Left renal pelvis (tissue), 4 donors: ENCODE measurements around the gene CNNM2. TPM values are rescaled to one million over a fixed set of nuclear protein-coding genes. Genes with fewer than 3 reads are reported as not detected.
A peak's percentile ranks its signal among the peaks of the same experiment; 100 is the strongest.

Experiments
- DNase-seq, 4 donors: peaks; one replicate each; pipeline ENCODE4 v3.0.0-alpha.2; 2013; ENCODE audit warnings: low read depth in 4 of 4, low spot score in 3 of 4
- polyA plus RNA-seq, 4 donors: library from polyadenylated mRNA; unstranded; fragments of 120-200 nt; gene quantifications; one replicate each; pipeline ENCODE4 v1.2.1, GENCODE V29; 2013; ENCODE audit not compliant: insufficient read length in 4 of 4

The CNNM2 gene
- polyA plus RNA-seq: 1 to 10 TPM; 5.4 to 9.9 (median 9.6) TPM

DNA sequence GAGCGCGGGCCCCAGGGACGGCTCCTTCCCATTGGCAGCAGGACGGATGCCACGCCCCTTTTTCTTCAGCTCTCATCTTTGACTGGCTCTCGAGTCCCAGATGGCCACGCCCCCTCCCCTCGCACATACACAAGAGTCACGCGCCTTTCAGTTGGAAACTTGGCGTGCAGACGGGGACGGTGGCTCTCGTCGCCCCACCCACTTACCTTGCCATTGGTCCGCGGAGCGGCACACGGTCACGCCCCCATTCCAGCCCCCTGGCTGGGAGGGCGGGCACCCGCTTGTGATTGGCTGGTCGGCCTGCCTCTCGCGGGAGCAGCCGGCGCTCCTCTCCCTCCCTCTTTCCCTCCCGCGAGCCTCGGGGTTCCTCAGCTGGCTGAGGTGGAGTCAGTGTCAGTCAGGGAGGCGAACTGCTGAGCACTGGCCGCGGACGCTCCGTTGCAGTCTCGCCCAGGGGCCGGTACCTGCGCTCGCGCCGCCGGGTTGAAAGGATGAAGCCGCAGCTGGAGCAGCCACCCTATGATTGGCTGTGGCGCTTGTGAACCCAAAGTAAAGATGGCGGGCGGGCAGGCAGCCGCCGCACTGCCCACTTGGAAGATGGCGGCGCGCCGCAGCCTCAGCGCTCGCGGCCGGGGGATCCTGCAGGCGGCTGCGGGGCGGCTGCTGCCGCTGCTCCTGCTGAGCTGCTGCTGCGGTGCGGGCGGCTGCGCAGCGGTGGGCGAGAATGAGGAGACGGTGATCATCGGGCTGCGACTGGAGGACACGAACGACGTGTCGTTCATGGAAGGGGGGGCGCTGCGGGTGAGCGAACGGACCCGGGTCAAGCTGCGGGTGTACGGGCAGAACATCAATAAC, at the start of gene CNNM2:
CNNM2 (plus strand) TSS at position 333 of the 855 bp plus-strand sequence; CDS start at position 520, 187 bp downstream.
- peak; percentile 98 to 99 (median 99) for DNase-seq

DNA sequence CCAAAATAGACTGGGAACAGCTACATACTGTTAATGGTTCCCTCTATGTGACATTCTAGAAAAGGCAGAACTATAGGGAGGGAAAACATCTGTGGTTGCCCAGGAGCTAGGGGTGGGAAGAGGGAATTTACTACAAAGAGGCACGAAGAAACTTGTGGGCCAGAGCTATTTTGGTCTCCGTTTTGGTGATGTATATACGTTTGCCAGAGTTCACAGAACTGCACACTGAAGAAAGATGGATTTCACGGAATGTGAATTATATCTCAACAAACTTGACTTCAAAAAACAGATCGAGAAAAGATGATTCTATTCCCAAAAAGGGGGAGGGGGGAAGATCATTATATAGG, 49.2 kb upstream of the CNNM2 start:
- DNase-seq: no peak

DNA sequence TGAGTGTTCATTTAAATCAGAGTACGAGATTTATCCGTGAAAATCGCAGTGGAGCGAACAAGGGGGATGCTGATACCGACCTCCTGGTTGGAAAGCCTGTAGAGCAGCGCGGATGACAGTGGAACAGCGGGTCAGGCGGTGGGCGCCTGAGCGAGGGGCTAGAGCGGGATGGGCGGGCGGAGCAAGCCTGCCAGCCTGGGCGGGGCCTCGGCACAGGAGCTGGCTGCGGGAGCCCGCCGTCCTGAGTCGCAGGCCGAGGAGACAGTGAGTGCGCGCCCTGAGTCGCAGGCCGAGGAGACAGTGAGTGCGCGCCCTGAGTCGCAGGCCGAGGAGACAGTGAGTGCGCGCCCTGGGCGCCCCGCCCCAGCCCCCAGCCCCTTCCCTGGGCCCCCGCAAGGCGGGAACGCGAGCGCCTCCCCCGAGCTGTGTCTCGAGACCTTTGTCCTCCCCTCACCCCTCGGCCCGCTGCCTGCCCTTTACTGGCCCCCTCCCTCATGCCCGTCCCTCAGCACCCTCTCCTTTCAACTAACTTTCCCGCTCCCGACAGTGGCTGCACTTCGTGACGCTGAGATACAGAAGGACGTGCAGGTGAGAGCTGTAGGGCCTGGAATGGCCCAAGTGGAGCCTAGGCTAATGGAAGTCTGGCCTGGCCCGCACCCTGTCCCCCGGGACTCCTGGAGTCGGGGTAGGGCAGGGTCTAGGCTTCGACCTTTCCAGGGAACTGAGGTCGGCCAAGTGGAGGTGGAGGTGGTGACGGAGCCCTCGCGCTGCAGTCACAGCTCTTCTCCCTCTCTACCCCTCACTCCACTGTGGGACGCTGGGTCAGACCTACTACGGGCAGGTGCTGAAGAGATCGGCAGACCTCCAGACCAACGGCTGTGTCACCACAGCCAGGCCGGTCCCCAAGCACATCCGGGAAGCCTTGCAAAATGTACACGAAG, 48.6 kb upstream of the CNNM2 start, which contains the start of gene AS3MT:
AS3MT (plus strand) TSS at position 213 of the 941 bp plus-strand sequence; CDS start at position 336, 123 bp downstream.
- DNase-seq: no peak

DNA sequence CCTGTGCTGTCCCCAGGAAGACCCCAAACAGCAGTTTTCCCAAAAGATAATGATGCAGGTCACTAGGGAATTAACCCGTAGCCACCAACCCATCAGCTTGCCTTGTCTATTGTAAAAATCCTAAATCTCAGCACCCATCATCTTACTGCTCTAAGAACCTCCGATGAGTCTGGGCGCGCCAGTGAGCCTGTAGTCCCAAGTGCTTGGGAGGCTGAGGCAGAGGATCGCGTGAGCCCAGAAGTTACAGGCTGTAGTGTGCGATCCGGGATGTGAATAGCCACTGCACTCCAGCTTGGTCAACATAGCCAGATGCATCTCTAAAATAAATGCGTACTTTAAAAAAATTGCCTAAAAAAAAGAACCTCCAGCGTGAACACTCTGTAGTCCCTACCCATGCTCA, 47.9 kb upstream of the CNNM2 start:
- no peak for DNase-seq

DNA sequence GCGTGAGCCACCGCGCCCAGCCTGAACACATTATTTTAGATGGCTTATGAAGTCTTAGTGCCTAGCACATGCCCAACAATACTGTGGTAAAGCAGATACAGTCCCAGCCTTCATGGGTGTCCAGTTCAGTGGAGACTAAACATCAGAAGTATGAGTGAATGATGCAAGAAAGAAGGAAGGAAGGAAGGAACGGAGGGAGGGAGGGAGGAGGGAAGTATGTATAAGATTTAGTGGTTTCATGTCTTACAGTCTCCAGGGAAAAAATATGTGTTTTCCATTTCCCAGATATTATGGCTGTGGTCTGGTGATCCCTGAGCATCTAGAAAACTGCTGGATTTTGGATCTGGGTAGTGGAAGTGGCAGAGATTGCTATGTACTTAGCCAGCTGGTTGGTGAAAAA, 45.9 kb upstream of the CNNM2 start:
- DNase-seq: no peak

DNA sequence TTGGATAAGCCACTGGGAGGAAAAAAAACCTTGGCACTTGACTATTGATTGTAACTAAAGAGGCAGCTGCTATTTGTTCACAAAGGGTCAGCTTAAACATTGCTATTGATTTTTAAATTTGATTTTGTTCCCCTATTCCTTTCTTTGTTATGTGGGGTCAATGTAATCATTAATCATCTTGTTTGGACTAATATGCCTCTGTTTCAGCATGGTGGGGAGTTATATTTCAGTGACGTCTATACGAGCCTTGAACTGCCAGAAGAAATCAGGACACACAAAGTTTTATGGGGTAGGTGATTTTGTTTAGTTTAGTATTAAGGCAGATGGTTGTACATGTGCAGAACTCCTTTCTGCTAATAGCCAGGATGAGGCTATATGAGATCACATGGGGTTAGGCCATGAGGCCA, 41.3 kb upstream of the CNNM2 start:
- no peak for DNase-seq

DNA sequence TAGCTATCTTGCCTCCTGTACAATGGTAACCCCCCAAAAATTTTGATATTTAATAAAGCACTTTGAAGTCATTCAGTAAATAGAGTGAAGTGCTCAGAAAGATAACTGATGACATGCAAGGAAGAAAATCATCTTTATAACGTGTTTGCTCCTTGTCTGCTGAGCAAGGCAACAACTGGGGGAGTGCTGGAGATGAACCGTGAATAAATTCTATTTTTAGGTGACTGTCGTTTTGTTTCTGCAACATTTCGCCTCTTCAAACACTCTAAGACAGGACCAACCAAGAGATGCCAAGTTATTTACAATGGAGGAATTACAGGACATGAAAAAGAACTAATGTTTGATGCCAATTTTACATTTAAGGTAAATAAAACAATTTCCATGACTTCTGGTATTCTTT, 39.5 kb upstream of the CNNM2 start:
- DNase-seq: no peak

DNA sequence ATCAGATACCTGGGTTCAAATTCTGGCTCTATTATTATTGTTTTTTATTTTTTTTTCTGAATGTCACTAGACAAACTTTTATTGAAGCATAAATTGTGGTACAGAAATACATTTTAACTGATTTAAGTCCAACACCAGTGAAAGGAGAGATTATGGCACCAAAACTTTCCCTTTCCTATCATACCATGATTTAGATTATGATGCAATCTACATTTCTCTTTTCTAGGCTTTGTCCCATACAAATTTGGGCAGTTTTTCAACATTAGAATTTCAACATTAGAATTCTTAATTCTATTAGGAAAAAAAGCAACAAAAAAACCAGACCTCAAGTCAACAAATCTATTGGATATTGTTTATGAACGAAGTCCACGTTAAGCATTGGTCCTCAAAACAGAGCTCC, 37.8 kb upstream of the CNNM2 start:
- DNase-seq: no peak

DNA sequence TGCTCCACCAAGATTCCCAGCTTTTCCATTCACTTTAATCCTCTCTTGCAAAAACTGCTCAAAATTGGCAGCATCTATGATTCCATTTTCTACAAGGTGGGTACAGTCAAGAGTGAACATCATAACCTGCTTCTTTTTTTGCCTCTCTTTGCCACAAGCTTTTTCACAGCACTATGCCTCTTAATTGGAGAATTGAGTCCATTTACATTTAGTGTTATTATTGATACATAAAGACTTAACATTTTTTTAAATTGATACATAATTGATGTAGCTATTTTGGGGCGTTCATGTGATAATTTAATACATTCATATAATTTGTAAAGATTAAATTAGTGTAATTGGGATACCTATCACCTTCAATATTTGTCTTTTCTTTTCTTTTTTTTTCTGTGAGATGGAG, 30.0 kb upstream of the CNNM2 start:
- no peak for DNase-seq

DNA sequence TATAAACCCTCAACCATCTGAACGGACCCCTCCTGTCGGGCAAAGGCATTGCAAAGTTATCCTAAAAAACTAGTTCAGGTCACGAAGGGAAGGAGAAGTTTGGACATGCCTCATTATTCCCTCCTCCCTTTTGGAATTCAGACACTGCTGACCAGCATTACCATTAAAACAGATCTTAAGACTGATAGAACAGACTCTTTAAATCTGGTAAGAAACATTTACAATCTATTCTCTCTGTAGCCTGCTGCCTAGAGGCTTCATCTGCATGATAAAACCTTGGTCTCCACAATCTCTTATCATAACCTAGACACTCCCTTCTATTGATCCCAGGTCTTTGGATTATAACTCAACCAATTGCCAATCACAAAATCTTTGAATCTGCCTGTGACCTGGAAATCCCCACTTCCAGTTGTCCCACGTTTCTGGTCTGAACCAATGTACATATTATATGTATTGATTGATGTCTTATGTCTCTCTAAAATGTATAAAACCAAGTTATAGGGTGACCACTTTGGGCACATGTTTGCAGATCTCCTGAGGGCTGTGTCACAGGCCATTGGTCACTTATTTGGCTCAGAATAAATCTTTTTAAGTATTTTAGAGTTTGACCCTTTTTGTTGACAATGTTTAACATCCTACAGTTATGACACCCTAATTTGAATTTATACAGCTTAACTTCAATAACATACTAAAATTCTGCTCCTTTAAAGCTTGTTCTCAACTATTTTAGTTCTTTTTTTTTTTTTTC, 23.5 kb upstream of the CNNM2 start:
- no peak for DNase-seq

DNA sequence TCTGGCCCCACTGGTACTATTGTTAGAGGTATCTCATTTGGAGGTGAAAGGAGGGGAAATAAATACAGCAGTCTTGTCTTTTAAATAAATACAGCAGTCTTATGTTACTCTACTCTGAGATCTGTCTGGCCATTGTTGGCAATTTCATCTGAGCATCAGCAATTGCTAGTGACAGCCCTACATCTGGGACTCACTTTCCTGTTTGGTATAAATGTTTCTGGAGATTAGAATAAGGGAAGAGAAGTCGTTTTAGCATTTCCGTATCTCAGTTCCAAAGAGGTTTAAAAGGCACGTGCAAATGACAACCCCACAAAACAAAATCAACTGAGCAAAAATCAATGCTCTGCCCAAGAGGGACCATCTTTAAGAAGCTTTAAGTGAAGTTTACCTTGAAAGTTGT, 18.1 kb upstream of the CNNM2 start:
- no peak for DNase-seq

DNA sequence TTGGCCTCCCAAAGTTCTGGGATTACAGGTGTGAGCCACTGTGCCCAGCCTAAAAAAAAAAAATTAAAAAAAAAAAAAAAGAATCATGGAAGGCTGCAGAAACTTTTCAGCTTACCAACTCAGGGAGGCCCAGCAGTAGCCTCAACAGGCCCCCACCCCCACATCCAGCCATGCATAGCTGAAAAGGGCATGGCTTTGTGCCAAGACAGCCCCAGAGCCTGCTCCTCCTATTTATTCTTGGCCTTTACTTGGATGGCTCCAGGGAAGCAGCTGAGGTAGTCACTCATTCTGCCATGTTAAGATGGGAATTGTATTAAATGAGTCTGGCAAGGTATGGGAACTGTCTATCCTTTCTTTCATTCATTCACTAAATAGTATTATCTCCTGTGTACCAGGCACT, 13.7 kb upstream of the CNNM2 start:
- DNase-seq: no peak

DNA sequence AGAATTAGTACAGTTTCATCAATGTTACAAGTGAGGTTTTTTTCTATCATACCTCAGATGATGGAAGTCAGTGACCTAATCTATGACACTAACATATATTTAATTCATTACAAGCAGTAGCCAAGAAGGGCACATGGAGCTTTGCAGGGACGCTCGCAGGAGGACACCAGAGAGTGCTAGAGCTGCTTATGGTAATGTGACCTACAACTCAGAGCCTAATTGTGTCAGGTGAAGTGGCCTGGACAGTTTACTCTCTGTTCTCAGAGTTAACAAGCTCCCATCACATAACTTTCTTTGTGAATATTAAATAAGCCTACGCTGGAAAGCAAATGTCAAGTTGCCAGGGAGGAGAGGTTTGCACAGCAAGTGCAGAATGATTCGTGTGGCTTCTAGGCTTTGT, 11.6 kb upstream of the CNNM2 start:
- DNase-seq: no peak

DNA sequence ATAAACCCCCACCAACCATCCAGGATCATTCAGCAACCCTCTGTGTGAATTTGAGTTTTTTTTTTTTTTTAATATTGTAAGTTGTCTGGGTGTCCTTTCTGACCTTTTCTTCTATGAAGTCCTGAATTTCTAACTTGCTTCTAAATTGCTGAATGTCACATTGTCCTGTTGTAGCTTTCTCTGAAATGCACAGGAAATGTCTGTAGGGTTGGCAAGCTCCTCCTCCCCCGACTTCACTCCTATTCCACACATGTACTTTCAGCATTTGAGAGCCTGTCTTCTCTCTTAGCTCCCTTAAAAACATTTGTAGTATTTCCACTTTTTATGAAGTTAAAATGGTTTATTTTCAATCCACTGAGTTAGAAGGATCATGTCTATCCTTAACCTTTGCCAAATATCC, 3.3 kb upstream of the CNNM2 start:
- DNase-seq: no peak

DNA sequence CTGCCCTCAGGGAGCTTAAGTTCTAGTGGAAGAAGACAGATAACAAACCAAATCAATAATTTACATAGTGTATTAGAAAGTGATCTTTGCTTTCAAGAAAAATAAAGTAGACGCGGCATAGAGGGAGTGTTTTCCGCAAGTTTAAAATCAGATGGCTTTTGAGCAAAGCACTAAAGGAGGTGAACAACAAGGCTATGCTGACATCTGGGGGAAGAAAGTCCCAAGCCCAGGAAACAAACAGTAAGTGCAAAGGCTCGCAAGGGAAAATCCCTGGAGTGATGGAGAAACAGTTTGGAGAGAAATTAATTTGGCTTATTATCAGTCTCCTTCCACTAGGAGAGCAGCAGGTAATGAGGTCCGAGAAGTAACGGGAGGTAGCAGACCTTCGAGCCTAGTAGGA, 1.9 kb upstream of the CNNM2 start:
- DNase-seq: no peak

DNA sequence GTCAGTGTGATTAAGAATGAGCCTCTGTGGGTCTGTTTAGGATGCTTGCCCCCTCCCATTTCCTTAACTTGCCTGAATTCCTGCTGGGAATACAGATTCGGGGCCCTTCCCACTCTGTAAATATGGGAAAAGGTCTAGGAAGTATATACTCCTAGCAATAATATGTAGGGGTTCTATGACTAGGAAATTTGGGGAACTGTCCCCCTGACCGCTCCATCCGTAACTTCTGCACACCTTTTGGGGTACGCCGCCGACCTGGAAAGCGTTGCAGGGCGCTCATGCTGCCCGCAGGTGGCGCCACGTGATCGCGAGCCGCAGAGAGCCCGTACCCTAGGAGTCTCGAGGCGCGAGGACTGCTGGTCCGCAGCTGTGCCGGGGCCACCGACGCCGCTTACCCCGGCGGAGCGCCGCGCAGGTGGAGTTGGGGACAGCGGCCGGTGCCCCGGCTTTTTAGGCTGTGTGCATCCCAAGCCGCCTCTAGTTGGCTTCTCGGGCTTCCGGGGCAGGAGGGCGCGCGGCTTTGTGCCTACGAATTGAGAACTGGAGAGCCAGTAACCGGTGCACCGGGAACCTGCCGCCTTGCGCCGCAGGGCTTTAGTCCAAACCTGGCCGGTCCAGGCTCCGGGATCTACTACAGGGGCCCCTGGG, 656 bp upstream of the CNNM2 start:
- DNase-seq: peak in 2 of 4 donors; percentile 51 to 56

DNA sequence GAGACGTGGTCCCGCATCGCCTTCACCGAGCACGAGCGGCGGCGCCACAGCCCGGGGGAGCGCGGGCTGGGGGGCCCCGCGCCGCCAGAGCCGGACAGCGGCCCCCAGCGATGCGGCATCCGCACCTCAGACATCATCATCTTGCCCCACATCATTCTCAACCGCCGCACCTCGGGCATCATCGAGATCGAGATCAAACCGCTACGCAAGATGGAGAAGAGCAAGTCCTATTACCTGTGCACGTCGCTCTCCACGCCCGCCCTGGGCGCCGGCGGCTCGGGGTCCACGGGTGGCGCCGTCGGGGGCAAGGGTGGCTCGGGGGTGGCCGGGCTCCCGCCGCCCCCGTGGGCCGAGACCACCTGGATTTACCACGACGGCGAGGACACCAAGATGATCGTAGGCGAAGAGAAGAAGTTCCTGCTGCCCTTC, 737 bp downstream of the CNNM2 start:
- no peak for DNase-seq

DNA sequence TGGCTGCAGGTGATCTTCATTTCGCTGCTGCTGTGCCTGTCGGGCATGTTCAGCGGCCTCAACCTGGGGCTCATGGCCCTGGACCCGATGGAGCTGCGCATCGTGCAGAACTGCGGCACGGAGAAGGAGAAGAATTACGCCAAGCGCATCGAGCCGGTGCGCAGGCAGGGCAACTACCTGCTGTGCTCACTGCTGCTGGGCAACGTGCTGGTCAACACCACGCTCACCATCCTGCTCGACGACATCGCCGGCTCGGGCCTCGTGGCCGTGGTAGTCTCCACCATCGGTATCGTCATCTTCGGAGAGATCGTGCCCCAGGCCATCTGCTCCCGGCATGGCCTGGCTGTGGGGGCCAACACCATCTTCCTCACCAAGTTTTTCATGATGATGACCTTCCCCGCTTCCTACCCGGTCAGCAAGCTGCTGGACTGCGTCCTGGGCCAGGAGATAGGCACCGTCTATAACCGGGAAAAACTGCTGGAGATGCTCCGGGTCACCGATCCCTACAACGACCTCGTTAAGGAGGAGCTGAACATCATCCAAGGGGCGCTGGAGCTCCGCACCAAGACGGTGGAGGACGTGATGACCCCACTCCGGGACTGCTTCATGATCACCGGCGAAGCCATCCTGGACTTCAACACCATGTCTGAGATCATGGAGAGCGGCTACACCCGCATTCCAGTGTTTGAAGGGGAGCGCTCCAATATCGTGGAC, 1.3 kb downstream of the CNNM2 start:
- no peak for DNase-seq

DNA sequence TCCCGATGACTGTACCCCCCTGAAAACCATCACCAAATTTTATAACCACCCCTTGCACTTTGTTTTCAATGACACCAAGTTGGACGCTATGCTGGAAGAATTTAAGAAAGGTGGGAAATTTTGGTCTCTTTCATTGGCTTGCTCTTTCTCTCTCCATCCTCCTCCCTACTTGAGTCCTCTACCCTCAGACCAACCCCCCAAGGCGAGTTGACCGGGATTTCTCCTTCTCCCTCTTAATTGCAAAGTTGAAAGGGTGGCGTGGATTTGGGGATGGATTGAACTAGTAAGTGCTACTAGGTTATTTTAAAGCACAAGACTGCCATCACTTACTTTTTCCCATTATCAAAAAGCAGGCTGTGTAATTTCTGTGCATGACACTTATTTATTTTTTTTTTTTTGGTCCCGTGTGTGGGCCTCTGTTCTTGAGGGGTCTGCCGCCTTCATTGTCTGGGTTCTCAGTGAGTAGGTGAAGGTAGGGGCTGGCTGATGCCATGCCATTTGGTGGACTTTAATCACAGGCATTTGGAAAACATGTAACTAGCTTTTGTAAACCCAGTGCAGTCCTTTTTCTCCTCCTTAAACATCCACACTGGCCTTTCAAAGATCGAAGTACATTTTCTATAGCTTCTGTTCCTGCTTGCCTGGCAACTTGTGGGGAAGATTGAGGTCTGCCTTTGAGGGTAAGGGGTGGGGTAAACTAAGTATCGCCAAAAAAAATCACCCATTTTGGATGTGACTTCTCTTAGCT, 2.1 kb downstream of the CNNM2 start:
- no peak for DNase-seq
